ENCODE results near the gene SPACA9.
A peak's percentile ranks its signal among the peaks of the same experiment; 100 is the strongest.

SPACA9 gene

GRCh38 chr9:132876849-132877248 is 1.8 kb upstream of the SPACA9 start:
- H3K4me3 ChIP-seq (ENCODE audit: low read depth, low read length) = no peak overlapping the region
- TF ChIP-seq POLR2A (IDR thresholded peaks at IDR 0.05; ENCODE audit: extremely low read depth, insufficient read length) = no peak
- DNase-seq (ENCODE audit: low read depth) = no peak

- no peak for DNase-seq (ENCODE audit: low read depth)
- H3K4me3 ChIP-seq (ENCODE audit: low read depth, low read length) = peak overlapping the region; percentile 83
- no peak for TF ChIP-seq MAX (IDR thresholded peaks at IDR 0.05; ENCODE audit: low read depth, low read length)
- no peak for TF ChIP-seq POLR2A (IDR thresholded peaks at IDR 0.05; ENCODE audit: extremely low read depth, insufficient read length)
- no peak for TF ChIP-seq CTCF (IDR thresholded peaks at IDR 0.05; ENCODE audit: low read depth, low read length)
- TF ChIP-seq MYC (IDR thresholded peaks at IDR 0.05; ENCODE audit: low read depth, low read length) = no peak
Observed at GRCh38 chr9:132877458-132877823, 1.3 kb upstream of the SPACA9 start.

- TF ChIP-seq CTCF (IDR thresholded peaks at IDR 0.05; ENCODE audit: low read depth, low read length) (no peak), MAX (IDR thresholded peaks at IDR 0.05; ENCODE audit: low read depth, low read length) (0 out of 2 replicates have a peak, but pooled peaks have one; percentile 25)
- DNase-seq (ENCODE audit: low read depth) = peak; percentile 79
- peak within 1 kb of the TSS; percentile 83 for H3K4me3 ChIP-seq (ENCODE audit: low read depth, low read length)
Observed at GRCh38 chr9:132877824-132878694, 639 bp upstream of the SPACA9 start, which contains the start of gene AK8. Gene AK8 (minus strand): TSS chr9:132878284. CDS start chr9:132878255, 29 bp downstream.

DNA sequence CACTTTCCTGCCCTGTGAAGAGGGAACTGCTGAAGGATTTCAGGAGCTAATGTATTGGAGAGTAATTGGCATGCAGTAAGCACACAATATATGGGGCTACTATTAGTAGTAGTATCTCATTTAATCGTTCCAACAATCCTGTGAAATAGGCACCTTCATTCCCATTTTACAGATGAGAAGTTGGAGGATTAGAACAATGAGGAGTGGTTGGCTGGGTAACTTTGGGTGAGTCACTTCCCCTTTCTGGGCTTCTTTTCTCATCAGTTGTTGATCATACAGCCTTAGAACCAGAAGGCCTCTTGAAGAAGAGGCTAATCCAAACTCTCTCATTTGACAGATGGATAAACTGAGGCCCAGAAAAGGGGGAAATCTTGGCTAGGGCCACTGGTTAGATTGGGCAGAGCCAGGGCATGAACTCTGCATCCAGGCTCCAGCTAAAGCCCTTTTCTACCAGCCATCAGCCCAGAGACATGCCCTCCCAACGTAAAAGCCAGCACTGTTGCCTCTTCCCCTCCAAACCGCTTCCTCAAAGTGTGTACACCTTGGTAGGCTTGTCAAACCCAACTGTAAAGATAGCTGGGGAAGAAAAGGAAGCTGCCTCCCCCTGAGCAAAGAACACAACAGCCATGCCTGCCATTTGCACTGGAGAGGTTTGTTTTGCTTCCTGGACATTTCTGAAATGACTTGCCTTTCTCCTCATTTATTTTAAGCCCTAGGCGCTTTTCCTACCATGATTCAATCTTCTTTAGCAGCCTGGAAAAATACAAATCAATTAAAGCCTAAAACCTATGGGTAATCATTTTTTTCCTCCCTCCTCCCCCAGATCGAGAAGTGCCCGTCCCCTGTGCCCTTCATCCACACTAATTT is 992 bp downstream of the SPACA9 start:
- TF ChIP-seq MYC (IDR thresholded peaks at IDR 0.05; ENCODE audit: low read depth, low read length) = peak; percentile 36; the same call in 1 of the 2 replicates
- peak; percentile 43; the same call in 1 of the 2 replicates for TF ChIP-seq MAX (IDR thresholded peaks at IDR 0.05; ENCODE audit: low read depth, low read length)
- no peak for TF ChIP-seq POLR2A (IDR thresholded peaks at IDR 0.05; ENCODE audit: extremely low read depth, insufficient read length)
- no peak for TF ChIP-seq CTCF (IDR thresholded peaks at IDR 0.05; ENCODE audit: low read depth, low read length)
- peak; percentile 89 for DNase-seq (ENCODE audit: low read depth)
- H3K4me3 ChIP-seq (ENCODE audit: low read depth, low read length) = peak overlapping the region; percentile 83

DNA sequence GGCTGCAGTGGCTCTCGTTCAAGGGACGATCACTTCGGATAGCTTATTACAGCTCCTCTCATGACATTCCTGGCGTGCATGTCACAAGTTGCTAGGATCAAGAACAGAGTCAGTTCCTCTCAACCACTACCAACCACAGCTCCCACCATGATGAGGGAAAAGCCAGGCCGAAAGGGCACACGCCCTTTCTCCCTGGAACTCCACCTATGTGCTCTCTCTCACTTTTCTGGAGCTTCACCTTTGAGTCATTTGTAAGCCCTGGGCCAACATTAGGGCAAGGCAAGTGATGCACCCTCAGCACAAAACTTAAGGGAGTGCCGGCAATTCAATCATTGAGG is 1.6 kb downstream of the SPACA9 start:
- peak; percentile 26 for DNase-seq (ENCODE audit: low read depth)
- H3K4me3 ChIP-seq (ENCODE audit: low read depth, low read length) = peak overlapping the region; percentile 9
- TF ChIP-seq MYC (IDR thresholded peaks at IDR 0.05; ENCODE audit: low read depth, low read length) (no peak), POLR2A (IDR thresholded peaks at IDR 0.05; ENCODE audit: extremely low read depth, insufficient read length) (no peak), CTCF (IDR thresholded peaks at IDR 0.05; ENCODE audit: low read depth, low read length) (no peak)

GRCh38 chr9:132881826-132882225 is 3.1 kb downstream of the SPACA9 start:
- no peak overlapping the region for H3K4me3 ChIP-seq (ENCODE audit: low read depth, low read length)
- peak; percentile 93 for TF ChIP-seq MYC (IDR thresholded peaks at IDR 0.05; ENCODE audit: low read depth, low read length)
- TF ChIP-seq POLR2A (IDR thresholded peaks at IDR 0.05; ENCODE audit: extremely low read depth, insufficient read length) = no peak
- TF ChIP-seq MAX (IDR thresholded peaks at IDR 0.05; ENCODE audit: low read depth, low read length) = peak; percentile 88
- TF ChIP-seq CTCF (IDR thresholded peaks at IDR 0.05; ENCODE audit: low read depth, low read length) = no peak
- peak; percentile 92 for DNase-seq (ENCODE audit: low read depth)
